Lower lobe of right lung (tissue), 2 donors: ENCODE results near the gene AXDND1. TPM values are rescaled to one million over a fixed set of nuclear protein-coding genes. Genes with fewer than 3 reads are reported as not detected.
"Not testable (repeated sequence)": the region's sequence is repeated elsewhere in the genome, so short reads cannot be mapped to it uniquely, and the experiment has no call there.

Experiments
- ATAC-seq, 2 donors: fragments of 200-7000 bp; cut with Tn5 transposase; one replicate each; pipeline ENCODE4 v1.9.1; 2020 to 2022; ENCODE audit warnings: mild to moderate bottlenecking in 2 of 2, moderate library complexity in 2 of 2
- DNase-seq: peaks from one replicate; pipeline ENCODE4 v3.0.0-alpha.2; 2020
- H3K27ac ChIP-seq: fragments of 200-600 bp; one replicate; pipeline ENCODE4 v1.8.0; 2022
- H3K27me3 ChIP-seq: fragments of 200-600 bp; one replicate; pipeline ENCODE4 v1.8.0; 2022; ENCODE audit warnings: low read depth
- H3K36me3 ChIP-seq: fragments of 200-600 bp; one replicate; pipeline ENCODE4 v1.8.0; 2022; ENCODE audit warnings: mild to moderate bottlenecking
- H3K4me1 ChIP-seq: fragments of 200-600 bp; one replicate; pipeline ENCODE4 v1.8.0; 2022
- H3K4me3 ChIP-seq: fragments of 200-600 bp; one replicate; pipeline ENCODE4 v1.8.0; 2022; ENCODE audit warnings: mild to moderate bottlenecking
- H3K9me3 ChIP-seq: fragments of 200-600 bp; one replicate; pipeline ENCODE4 v1.8.0; 2022
- intact Hi-C: fragments of 100-400 bp; cut with DNase I; formaldehyde crosslinking; loops from one replicate; pipeline ENCODE4 v1.11.0; 2022
- total RNA-seq: library from RNA; stranded (reverse); fragmentation: NEBNext Ultra II Directional; extraction: Animal tissue kit (Norgen Biotek cat#: 25700); gene quantifications from one replicate; pipeline ENCODE4 v1.2.1, GENCODE V29; 2021
- TF ChIP-seq, protein P1 (sequence below): fragments of 200-600 bp; IDR thresholded peaks from one replicate; pipeline ENCODE4 v1.8.0; 2022; ENCODE audit warnings: antibody characterized with exemption, mild to moderate bottlenecking
- donor health status: DM: no; HTN: yes; CAD: no; lungs with severe emphysema.

Gene AXDND1
- total RNA-seq, 1 donor from 2014 or later = 0.59 TPM

DNA sequence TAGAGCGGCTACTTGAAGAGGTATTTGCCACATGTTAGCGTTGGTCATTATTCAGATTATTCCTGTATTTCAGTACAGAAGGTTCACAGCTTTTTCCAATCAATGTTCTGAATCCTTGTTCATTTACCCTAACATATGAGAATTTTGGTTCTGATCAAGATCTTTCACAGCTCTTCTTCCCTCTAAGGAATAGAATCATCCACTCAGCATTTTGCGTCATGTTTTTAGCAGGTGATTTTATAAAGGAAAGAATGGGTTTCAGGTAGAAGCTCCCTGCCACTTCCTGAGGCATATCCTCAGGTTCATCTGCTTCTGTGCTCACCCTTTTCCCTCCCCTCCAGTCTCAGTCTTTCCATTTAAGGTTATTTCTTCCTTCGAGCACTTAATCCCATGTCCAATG, 143.6 kb downstream of the AXDND1 start:
- H3K27me3 ChIP-seq = no peaks in the 10 kb centered on the region
- intact Hi-C loops = no loop called here
- DNase-seq (no peak), ATAC-seq (no peak)
- H3K27ac ChIP-seq = no peak overlapping the region
- no peaks in the 10 kb centered on the region for H3K4me1 ChIP-seq
- no peaks in the 10 kb centered on the region for H3K9me3 ChIP-seq
- H3K4me3 ChIP-seq = no peak overlapping the region
- H3K36me3 ChIP-seq = no peaks in the 10 kb centered on the region
- TF ChIP-seq, protein P1, sequence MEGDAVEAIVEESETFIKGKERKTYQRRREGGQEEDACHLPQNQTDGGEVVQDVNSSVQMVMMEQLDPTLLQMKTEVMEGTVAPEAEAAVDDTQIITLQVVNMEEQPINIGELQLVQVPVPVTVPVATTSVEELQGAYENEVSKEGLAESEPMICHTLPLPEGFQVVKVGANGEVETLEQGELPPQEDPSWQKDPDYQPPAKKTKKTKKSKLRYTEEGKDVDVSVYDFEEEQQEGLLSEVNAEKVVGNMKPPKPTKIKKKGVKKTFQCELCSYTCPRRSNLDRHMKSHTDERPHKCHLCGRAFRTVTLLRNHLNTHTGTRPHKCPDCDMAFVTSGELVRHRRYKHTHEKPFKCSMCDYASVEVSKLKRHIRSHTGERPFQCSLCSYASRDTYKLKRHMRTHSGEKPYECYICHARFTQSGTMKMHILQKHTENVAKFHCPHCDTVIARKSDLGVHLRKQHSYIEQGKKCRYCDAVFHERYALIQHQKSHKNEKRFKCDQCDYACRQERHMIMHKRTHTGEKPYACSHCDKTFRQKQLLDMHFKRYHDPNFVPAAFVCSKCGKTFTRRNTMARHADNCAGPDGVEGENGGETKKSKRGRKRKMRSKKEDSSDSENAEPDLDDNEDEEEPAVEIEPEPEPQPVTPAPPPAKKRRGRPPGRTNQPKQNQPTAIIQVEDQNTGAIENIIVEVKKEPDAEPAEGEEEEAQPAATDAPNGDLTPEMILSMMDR = no peak

DNA sequence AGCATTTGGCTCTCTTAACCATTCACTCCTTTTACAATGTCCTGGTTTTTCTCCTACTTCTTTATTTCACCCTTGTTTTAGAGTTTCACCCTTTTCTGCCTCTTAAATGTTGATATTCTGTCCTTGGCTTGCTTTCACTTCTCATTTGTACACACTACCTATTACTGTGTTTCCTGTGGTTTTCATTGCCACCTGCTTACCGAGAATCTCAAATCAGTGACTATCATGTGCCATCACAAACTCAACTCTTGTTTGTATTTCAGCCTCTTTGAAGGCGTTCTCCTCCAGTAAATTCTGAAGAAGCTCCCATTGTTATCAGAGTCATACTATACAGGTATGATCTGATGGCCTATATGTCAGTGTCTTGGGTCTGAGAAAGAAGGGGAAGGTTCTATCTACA, 144.3 kb downstream of the AXDND1 start:
- TF ChIP-seq, protein P1 = no peak
- Histone ChIP-seq H3K4me1 (no peaks in the 10 kb centered on the region), H3K27ac (no peak overlapping the region), H3K9me3 (no peaks in the 10 kb centered on the region), H3K4me3 (no peak overlapping the region), H3K27me3 (no peaks in the 10 kb centered on the region), H3K36me3 (no peaks in the 10 kb centered on the region)
- ATAC-seq (no peak), DNase-seq (no peak)
- intact Hi-C loops = no loop called here

DNA sequence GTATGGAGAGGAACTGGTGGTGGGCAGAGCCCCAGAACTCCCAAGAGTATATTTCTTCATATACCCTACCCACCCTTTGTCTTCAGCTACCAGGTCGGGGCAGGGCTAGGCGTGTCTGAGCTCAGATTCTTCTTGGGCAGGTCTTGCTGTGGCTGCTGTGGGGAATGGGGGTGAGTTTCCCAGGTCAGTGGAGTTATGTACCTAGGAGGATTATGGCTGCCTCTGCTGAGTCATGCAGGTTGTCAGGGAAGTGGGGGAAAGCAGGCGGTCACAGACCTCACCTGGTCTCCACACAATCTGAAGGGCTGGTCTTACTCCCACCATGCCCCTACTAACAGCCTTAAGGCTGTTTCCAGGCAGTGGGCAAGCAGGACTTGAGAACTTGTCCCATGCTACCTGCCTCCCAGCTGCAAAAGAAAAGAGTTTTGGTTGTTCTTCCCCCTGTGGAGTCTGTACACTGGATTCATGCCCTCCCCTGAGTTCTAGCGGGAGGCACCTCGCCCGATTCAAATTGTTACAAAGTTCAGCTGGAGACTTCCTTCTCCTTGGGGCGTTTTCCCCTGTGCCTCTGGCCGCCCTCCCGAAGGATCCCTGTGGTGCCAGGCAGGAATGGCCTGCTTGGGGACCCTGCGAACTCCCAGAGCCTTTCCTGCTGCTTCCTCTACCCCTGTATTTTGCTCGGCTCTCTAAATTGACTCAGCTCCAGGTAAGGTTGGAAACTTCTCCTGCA, 151.4 kb downstream of the AXDND1 start:
- Histone ChIP-seq H3K4me1 (no peaks in the 10 kb centered on the region), H3K9me3 (no peaks in the 10 kb centered on the region), H3K4me3 (no peak overlapping the region), H3K27me3 (no peaks in the 10 kb centered on the region), H3K27ac (no peak overlapping the region), H3K36me3 (no peaks in the 10 kb centered on the region)
- no peak for DNase-seq
- no peak for ATAC-seq
- intact Hi-C loops = no loop called here
- TF ChIP-seq, protein P1 = no peak

DNA sequence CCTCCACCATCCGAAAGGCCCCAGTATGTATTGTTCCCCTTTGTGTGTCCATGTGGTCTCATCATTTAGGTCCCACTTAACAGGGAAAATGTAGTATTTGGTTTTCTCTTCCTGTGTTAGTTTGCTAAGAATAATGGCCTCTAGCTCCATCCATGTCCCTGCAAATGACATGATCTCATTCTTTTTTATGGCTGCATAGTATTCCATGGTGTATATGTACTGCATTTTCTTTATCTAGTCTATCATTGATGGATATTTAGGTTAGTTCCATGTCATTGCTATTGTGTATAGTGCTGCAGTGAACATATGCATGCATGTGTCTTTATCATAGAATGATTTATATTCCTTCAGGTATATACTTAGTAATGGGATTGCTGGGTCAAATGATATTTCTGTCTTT, 152.8 kb downstream of the AXDND1 start:
- H3K4me3 ChIP-seq, DNase-seq, H3K27ac ChIP-seq, H3K27me3 ChIP-seq, H3K36me3 ChIP-seq, intact Hi-C loops, ATAC-seq, H3K4me1 ChIP-seq, H3K9me3 ChIP-seq: not testable (repeated sequence)

DNA sequence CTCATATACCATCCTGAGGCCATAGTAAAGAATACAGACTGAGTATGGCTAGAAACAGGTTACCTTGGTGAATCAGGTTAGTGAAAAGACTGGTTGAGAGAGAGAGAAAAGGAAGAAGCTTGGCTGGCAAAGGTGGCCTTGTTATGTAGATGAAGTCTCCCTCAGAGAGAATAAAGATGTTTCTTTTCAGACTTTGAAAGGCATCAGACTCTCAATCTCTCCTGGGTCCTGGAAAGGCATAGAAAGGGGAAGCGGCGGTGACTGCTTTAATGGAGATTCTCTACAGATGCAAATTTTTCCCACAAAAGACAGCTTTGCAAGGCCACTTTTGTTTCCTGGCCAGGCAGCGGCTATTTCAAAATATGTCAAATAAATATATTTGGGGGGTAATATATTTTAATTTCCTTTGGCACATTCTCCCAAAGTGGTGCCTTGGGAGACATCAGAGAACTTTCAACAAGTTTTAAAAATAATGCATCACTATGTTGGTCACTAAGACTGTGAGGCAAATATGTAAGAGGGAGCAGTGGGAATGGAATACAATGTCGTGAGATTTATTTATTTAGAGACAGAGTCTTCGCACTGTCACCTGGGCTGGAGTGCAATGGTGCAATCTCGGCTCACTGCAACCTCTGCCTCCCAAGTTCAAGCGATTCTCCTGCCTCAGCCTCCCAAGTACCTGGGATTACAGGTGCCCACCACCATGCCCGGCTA, 163.9 kb downstream of the AXDND1 start:
- Histone ChIP-seq H3K4me1 (no peaks in the 10 kb centered on the region), H3K36me3 (no peaks in the 10 kb centered on the region)
- intact Hi-C loops = no loop called here

More for the DNA sequence above, 163.9 kb downstream of the AXDND1 start:
- DNase-seq = no peak
- Histone ChIP-seq H3K9me3 (no peaks in the 10 kb centered on the region), H3K4me3 (no peak overlapping the region), H3K27ac (no peak overlapping the region), H3K27me3 (no peaks in the 10 kb centered on the region)
- TF ChIP-seq, protein P1 = no peak
- no peak for ATAC-seq
